Medulla oblongata (tissue), 1 donor: ENCODE data around the gene CPNE5.
A peak's percentile ranks its signal among the peaks of the same experiment; 100 is the strongest.

Experiments used
- DNase-seq: peaks from one replicate; pipeline ENCODE4 v3.0.0-alpha.2; 2015; ENCODE audit errors: extremely low spot score

Gene CPNE5

GRCh38 chr6:36745836-36746235, 93.4 kb downstream of the CPNE5 start:
- DNase-seq: no peak

- no peak for DNase-seq
Measured at GRCh38 chr6:36745283-36745682, 94.0 kb downstream of the CPNE5 start.

- no peak for DNase-seq
Measured at GRCh38 chr6:36744304-36744673, 95.0 kb downstream of the CPNE5 start.

GRCh38 chr6:36743538-36744303, 95.5 kb downstream of the CPNE5 start:
- DNase-seq: no peak

GRCh38 chr6:36743032-36743431, 96.2 kb downstream of the CPNE5 start:
- DNase-seq: no peak

- DNase-seq: no peak
Measured at GRCh38 chr6:36742146-36742545, 97.1 kb downstream of the CPNE5 start.

GRCh38 chr6:36740818-36741179, 98.4 kb downstream of the CPNE5 start:
- DNase-seq: no peak

GRCh38 chr6:36739947-36740817, 99.1 kb downstream of the CPNE5 start:
- DNase-seq: no peak

GRCh38 chr6:36738108-36738507, 101.1 kb downstream of the CPNE5 start:
- no peak for DNase-seq

- DNase-seq: no peak
Measured at GRCh38 chr6:36737043-36737785, 102.0 kb downstream of the CPNE5 start.

- peak; percentile 47 for DNase-seq
Measured at GRCh38 chr6:36735110-36736071, 103.9 kb downstream of the CPNE5 start.

- no peak for DNase-seq
Measured at GRCh38 chr6:36734486-36735060, 104.7 kb downstream of the CPNE5 start.

GRCh38 chr6:36733300-36733699, 105.9 kb downstream of the CPNE5 start:
- DNase-seq: no peak

- no peak for DNase-seq
Measured at GRCh38 chr6:36731622-36732310, 107.5 kb downstream of the CPNE5 start.

- DNase-seq: no peak
Measured at GRCh38 chr6:36730424-36731380, 108.5 kb downstream of the CPNE5 start.

GRCh38 chr6:36729161-36729524, 110.1 kb downstream of the CPNE5 start:
- DNase-seq: no peak

- DNase-seq: no peak
Measured at GRCh38 chr6:36728289-36729160, 110.7 kb downstream of the CPNE5 start.

GRCh38 chr6:36727505-36728021, 111.7 kb downstream of the CPNE5 start:
- no peak for DNase-seq
